ENCODE measurements around the gene PRSS12.

PRSS12 gene

DNA sequence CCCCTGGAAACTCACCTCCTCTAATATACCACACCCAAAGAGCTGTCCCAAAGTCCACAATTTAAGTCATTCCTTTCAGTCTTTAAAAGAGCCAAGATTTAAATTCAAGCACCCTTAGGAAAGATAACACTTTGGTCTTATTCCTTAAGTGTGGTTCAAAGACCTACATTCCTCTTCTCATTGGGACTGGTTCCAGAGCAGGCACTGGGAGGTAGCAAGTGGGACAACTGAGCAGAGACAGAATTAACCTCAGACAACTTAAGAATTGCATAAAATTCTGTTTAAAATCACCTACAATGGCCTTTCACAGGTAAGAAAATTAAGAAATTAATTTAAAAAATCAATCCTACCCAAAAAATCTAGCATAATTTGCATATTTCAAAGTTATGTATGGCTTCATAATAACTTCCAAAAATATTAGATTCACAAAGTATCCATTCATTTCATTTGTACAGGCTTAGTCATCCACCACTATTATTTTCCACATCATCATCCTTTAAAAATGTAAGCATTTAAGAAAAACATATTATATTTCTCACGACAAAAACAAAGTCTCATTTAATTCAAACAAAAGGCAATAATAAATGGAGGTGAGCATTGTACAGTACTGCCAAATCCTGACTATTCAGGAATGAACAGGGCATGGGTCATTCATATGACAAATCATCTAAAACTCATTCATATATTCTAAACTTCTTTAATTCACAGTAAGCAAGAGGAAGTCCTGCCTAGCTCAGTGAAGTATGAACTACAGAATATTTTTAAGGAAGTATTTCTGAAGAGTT is 13.6 kb downstream of the PRSS12 start:
- TF ChIP-seq, protein P1, sequence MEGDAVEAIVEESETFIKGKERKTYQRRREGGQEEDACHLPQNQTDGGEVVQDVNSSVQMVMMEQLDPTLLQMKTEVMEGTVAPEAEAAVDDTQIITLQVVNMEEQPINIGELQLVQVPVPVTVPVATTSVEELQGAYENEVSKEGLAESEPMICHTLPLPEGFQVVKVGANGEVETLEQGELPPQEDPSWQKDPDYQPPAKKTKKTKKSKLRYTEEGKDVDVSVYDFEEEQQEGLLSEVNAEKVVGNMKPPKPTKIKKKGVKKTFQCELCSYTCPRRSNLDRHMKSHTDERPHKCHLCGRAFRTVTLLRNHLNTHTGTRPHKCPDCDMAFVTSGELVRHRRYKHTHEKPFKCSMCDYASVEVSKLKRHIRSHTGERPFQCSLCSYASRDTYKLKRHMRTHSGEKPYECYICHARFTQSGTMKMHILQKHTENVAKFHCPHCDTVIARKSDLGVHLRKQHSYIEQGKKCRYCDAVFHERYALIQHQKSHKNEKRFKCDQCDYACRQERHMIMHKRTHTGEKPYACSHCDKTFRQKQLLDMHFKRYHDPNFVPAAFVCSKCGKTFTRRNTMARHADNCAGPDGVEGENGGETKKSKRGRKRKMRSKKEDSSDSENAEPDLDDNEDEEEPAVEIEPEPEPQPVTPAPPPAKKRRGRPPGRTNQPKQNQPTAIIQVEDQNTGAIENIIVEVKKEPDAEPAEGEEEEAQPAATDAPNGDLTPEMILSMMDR (IDR thresholded peaks at IDR 0.05; ENCODE audit: control insufficient read depth, extremely low read depth, insufficient read depth) = no peak
- no peak overlapping the region for H3K4me3 ChIP-seq (ENCODE audit: low read depth, low read length)
- DNase-seq (ENCODE audit: low read depth) = no peak

DNA sequence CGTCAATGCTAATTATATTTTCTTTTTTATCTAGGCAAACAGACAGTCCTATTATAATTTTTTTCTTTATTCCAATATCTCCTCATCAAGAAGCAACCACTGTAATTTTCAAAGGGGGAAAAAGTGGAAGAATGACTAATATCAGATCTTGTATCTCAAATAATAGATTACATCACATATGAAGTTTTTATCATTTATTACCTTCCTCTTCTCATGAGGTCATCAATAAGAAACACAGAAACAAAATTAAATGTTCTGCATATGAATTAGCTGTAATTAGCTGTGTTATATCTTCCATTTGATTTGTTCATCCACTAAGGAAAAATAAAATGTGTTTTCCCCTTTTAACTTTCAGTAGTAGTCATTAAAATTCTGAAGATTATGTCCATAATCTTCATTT is 14.3 kb downstream of the PRSS12 start:
- TF ChIP-seq, protein P1 (IDR thresholded peaks at IDR 0.05; ENCODE audit: control insufficient read depth, extremely low read depth, insufficient read depth) = no peak
- no peak for DNase-seq (ENCODE audit: low read depth)
- H3K4me3 ChIP-seq (ENCODE audit: low read depth, low read length) = no peak overlapping the region

GRCh38 chr4:118337954-118338353 is 14.8 kb downstream of the PRSS12 start:
- DNase-seq (ENCODE audit: low read depth) = no peak
- TF ChIP-seq, protein P1 (IDR thresholded peaks at IDR 0.05; ENCODE audit: control insufficient read depth, extremely low read depth, insufficient read depth) = no peak
- no peak overlapping the region for H3K4me3 ChIP-seq (ENCODE audit: low read depth, low read length)

DNA sequence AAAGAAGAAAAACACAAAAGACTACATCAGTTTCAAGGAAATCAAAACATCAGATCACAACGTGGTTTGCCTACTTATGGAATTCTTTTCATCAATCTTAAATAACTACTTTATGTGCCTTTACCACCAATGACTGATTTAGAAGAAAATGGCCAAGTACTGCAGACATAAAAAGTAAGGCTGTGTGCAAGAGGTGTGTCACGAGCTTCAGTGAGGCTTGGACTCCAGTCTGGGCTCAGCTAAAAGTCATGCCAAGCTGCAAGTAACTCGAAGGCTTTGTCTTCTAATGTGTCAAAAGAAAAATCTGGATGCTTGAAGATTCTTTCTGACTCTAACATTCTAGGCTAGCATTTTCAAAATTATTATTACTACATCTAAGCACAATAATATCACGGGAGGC is 17.0 kb downstream of the PRSS12 start:
- TF ChIP-seq, protein P1 (IDR thresholded peaks at IDR 0.05; ENCODE audit: control insufficient read depth, extremely low read depth, insufficient read depth) = no peak
- no peak overlapping the region for H3K4me3 ChIP-seq (ENCODE audit: low read depth, low read length)

GRCh38 chr4:118335324-118335723 is 17.5 kb downstream of the PRSS12 start:
- TF ChIP-seq, protein P1 (IDR thresholded peaks at IDR 0.05; ENCODE audit: control insufficient read depth, extremely low read depth, insufficient read depth) = no peak
- no peak for DNase-seq (ENCODE audit: low read depth)
- no peak overlapping the region for H3K4me3 ChIP-seq (ENCODE audit: low read depth, low read length)

More for the DNA sequence above, 17.0 kb downstream of the PRSS12 start:
- DNase-seq (ENCODE audit: low read depth) = no peak

DNA sequence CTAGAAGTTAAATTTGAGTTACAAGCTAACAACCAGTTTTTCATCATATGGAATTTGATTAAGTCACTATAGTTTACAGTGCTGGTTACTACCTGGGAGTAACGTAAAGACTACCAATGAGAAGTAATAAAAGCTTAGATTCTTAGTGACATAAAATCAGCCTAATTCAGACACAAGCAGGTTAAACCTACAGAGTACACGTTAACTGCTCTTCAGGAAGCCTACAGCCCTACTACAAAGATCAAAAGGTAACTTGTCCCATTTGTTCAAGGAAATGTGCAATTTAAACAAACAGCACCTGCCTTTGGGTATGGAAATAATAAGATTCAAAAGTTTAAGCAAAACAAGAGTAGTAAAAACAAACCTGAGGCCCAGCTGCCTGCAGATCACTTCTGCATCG is 21.5 kb downstream of the PRSS12 start:
- no peak for DNase-seq (ENCODE audit: low read depth)
- H3K4me3 ChIP-seq (ENCODE audit: low read depth, low read length) = no peak overlapping the region
- TF ChIP-seq, protein P1 (IDR thresholded peaks at IDR 0.05; ENCODE audit: control insufficient read depth, extremely low read depth, insufficient read depth) = no peak

GRCh38 chr4:118329849-118330248 is 23.0 kb downstream of the PRSS12 start:
- TF ChIP-seq, protein P1 (IDR thresholded peaks at IDR 0.05; ENCODE audit: control insufficient read depth, extremely low read depth, insufficient read depth) = no peak
- DNase-seq (ENCODE audit: low read depth) = no peak
- no peak overlapping the region for H3K4me3 ChIP-seq (ENCODE audit: low read depth, low read length)
